IMR-90 (cell line): ENCODE measurements around the gene NT5DC1. TPM values are rescaled to one million over a fixed set of nuclear protein-coding genes. Genes with fewer than 3 reads are reported as not detected.

ENCODE experiments used
- ATAC-seq: fragments of 200-7000 bp; cut with Tn5 transposase; 2 replicates; pipeline ENCODE4 v1.9.1; 2020; ENCODE audit warnings: low read depth, mild to moderate bottlenecking, moderate library complexity
- BruUV-seq: library from RNA; stranded (reverse); fragments of 400-500 nt; replicated peaks from 2 replicates; lab custom pipeline; 2021; lab: Mats Ljungman, UMichigan
- CTCF ChIA-PET: fragments of 300-600 bp; formaldehyde crosslinking; extraction: SDS; loops from one replicate; lab custom pipeline; 2021; ENCODE audit warnings: antibody characterized with exemption; lab: Yijun Ruan, JAX
- POLR2A ChIA-PET: fragments of 300-600 bp; sonication (Branson Sonifier 250); formaldehyde crosslinking; loops from one replicate; lab custom pipeline; 2022; ENCODE audit warnings: antibody characterized with exemption; ENCODE audit not compliant: unreplicated experiment; lab: Charles Lee
- DNase-seq: peaks from one replicate; pipeline ENCODE4 v3.0.0; 2013
- H2AFZ ChIP-seq: replicated peaks from 2 replicates; pipeline ENCODE3; 2013; ENCODE audit warnings: low read length, mild to moderate bottlenecking; ENCODE audit not compliant: poor library complexity
- H2AK5ac ChIP-seq: 2 replicates; pipeline ENCODE4 v1.6.1; 2013; ENCODE audit warnings: low read depth, low read length, inconsistent platforms
- H2AK9ac ChIP-seq: replicated peaks from 2 replicates; pipeline ENCODE3; 2013; ENCODE audit warnings: mild to moderate bottlenecking, low read depth, low read length, moderate library complexity; ENCODE audit not compliant: poor library complexity
- H2BK120ac ChIP-seq: 2 replicates; pipeline ENCODE4 v1.6.1; 2013; ENCODE audit warnings: low read depth, low read length, inconsistent platforms
- H2BK15ac ChIP-seq: 3 replicates; pipeline ENCODE4 v1.6.1; 2013; ENCODE audit warnings: low read depth, low read length, inconsistent platforms
- H2BK20ac ChIP-seq: 2 replicates; pipeline ENCODE4 v1.6.1; 2013; ENCODE audit warnings: low read depth, mild to moderate bottlenecking, inconsistent platforms, low read length, moderate library complexity
- H2BK5ac ChIP-seq: 2 replicates; pipeline ENCODE4 v1.6.1; 2013; ENCODE audit warnings: mild to moderate bottlenecking, low read depth, low read length, inconsistent platforms; ENCODE audit not compliant: poor library complexity, severe bottlenecking
- H3K14ac ChIP-seq: replicated peaks from 2 replicates; pipeline ENCODE4 v1.6.1; 2013; ENCODE audit warnings: low read depth, low read length, inconsistent platforms
- H3K18ac ChIP-seq: 2 replicates; pipeline ENCODE4 v1.6.1; 2013; ENCODE audit warnings: low read depth, low read length, control low read depth
- H3K23ac ChIP-seq: 2 replicates; pipeline ENCODE4 v1.6.1; 2013; ENCODE audit warnings: low read depth, low read length, inconsistent platforms
- H3K27ac ChIP-seq: 2 replicates; pipeline ENCODE4 v1.5.1; 2013; ENCODE audit warnings: mild to moderate bottlenecking, control low read depth, low read length; ENCODE audit not compliant: insufficient read depth
- H3K27me3 ChIP-seq: 2 replicates; pipeline ENCODE4 v1.6.1; 2013; ENCODE audit warnings: low read length; ENCODE audit not compliant: control insufficient read depth, insufficient read depth
- H3K36me3 ChIP-seq: 2 replicates; pipeline ENCODE4 v1.6.1; 2013; ENCODE audit warnings: low read length, mixed read lengths; ENCODE audit not compliant: control insufficient read depth, insufficient read depth
- H3K4ac ChIP-seq: 2 replicates; pipeline ENCODE4 v1.6.1; 2013; ENCODE audit warnings: low read depth, low read length, inconsistent platforms
- H3K4me1 ChIP-seq: 2 replicates; pipeline ENCODE4 v1.6.1; 2013; ENCODE audit warnings: low read length, mixed read lengths; ENCODE audit not compliant: control insufficient read depth, insufficient read depth
- H3K4me2 ChIP-seq: 2 replicates; pipeline ENCODE4 v1.6.1; 2013; ENCODE audit warnings: low read depth, mild to moderate bottlenecking, control low read depth, low read length, moderate library complexity
- H3K4me3 ChIP-seq: 2 replicates; pipeline ENCODE4 v1.5.1; 2013; ENCODE audit warnings: low read depth, mild to moderate bottlenecking, control low read depth, low read length, moderate library complexity; ENCODE audit not compliant: insufficient read depth
- H3K56ac ChIP-seq: 2 replicates; pipeline ENCODE4 v1.6.1; 2013; ENCODE audit warnings: low read length, inconsistent platforms; ENCODE audit not compliant: insufficient read depth; ENCODE audit errors: extremely low read depth
- H3K79me1 ChIP-seq, 2 experiments: 2 replicates each; pipeline ENCODE4 v1.6.1; 2013; ENCODE audit warnings: low read length in 2 of 2, inconsistent platforms in 1 of 2, low read depth in 1 of 2
- H3K9ac ChIP-seq: 2 replicates; pipeline ENCODE4 v1.6.1; 2013; ENCODE audit warnings: low read depth, low read length, control low read depth
- H3K9me1 ChIP-seq: 2 replicates; pipeline ENCODE4 v1.6.1; 2013; ENCODE audit warnings: low read length, inconsistent platforms; ENCODE audit not compliant: insufficient read depth
- H3K9me3 ChIP-seq: 2 replicates; pipeline ENCODE4 v1.6.1; 2013; ENCODE audit warnings: low read length; ENCODE audit not compliant: control insufficient read depth, insufficient read depth
- H4K20me1 ChIP-seq: 2 replicates; pipeline ENCODE4 v1.6.1; 2013; ENCODE audit warnings: low read length, inconsistent platforms; ENCODE audit not compliant: insufficient read depth
- H4K5ac ChIP-seq: 2 replicates; pipeline ENCODE4 v1.6.1; 2013; ENCODE audit warnings: mild to moderate bottlenecking, low read depth, low read length, control low read depth
- H4K8ac ChIP-seq, 2 experiments: 2 replicates each; pipeline ENCODE4 v1.6.1; 2013; ENCODE audit warnings: low read depth in 2 of 2, low read length in 2 of 2, control low read depth in 1 of 2, inconsistent platforms in 1 of 2
- H4K91ac ChIP-seq: 2 replicates; pipeline ENCODE4 v1.6.1; 2013; ENCODE audit warnings: low read depth, low read length, inconsistent platforms; ENCODE audit not compliant: insufficient read depth
- BHLHE40 ChIP-seq: fragments of 150-350 bp; IDR thresholded peaks from 2 replicates; pipeline ENCODE4 v1.6.1; 2016; ENCODE audit warnings: mild to moderate bottlenecking, low read depth, low read length
- CEBPB ChIP-seq: IDR thresholded peaks from 2 replicates; pipeline ENCODE4 v1.6.1; 2012; ENCODE audit warnings: low read depth, low read length, improper control_type of control experiment
- FOS ChIP-seq: fragments of 150-350 bp; IDR thresholded peaks from 2 replicates; pipeline ENCODE4 v1.6.1; 2016; ENCODE audit warnings: low read depth, low read length
- MAZ ChIP-seq: IDR thresholded peaks from 2 replicates; pipeline ENCODE4 v1.6.1; 2012; ENCODE audit warnings: low read depth, mild to moderate bottlenecking, low read length, improper control_type of control experiment, moderate library complexity, borderline replicate concordance
- RAD21 ChIP-seq: IDR thresholded peaks from 2 replicates; pipeline ENCODE4 v1.6.1; 2012; ENCODE audit warnings: low read length, improper control_type of control experiment
- RFX5 ChIP-seq: IDR thresholded peaks from 2 replicates; pipeline ENCODE4 v1.8.0; 2012; ENCODE audit warnings: low read depth, mild to moderate bottlenecking, low read length, moderate library complexity
- WGBS, 2 experiments: methylation state at CpG; one replicate each; pipeline versions ENCODE4 v1.1.5 to v1.1.7; 2013; ENCODE audit warnings: missing lambda C conversion rate in 2 of 2; ENCODE audit not compliant: insufficient read length in 1 of 2; ENCODE audit errors: extremely low coverage in 2 of 2; 5-methylcytosine and 5-hydroxymethylcytosine counted together
- dilution Hi-C: fragments of 300-500 bp; cut with HindIII; formaldehyde crosslinking; loops from one replicate; pipeline ENCODE4 v1.14.3; 2018; ENCODE audit warnings: low sequenced_read_pairs; ENCODE audit not compliant: unreplicated experiment
- in situ Hi-C: fragments of 300-500 bp; cut with MboI; formaldehyde crosslinking; loops from 3 replicates; pipeline ENCODE4 v1.14.3; 2019; ENCODE audit warnings: low sequenced_read_pairs, inconsistent platforms, mixed read lengths
- intact Hi-C: fragments of 100-400 bp; cut with micrococcal nuclease; formaldehyde crosslinking; loops from 2 replicates; pipeline ENCODE4 v1.10.0; 2022
- polyA plus RNA-seq, 3 experiments: library from polyadenylated mRNA; depleted of rRNA; stranded (reverse); fragments of >200 nt; gene quantifications; 2 replicates each; pipeline ENCODE4 v1.2.3, GENCODE V29; 2012; ENCODE audit warnings: low replicate concordance in 1 of 3
- total RNA-seq: library from RNA; depleted of rRNA; stranded (reverse); fragments of >200 nt; gene quantifications from 2 replicates; pipeline ENCODE4 v1.2.3, GENCODE V29; 2012
- TF ChIP-seq, protein P1 (sequence below): conservative IDR thresholded peaks from 2 replicates; pipeline ENCODE4 v1.5.1; 2012; ENCODE audit warnings: mild to moderate bottlenecking, low read depth, low read length, improper control_type of control experiment
- TF ChIP-seq, protein P2 (sequence below): fragments of 150-350 bp; IDR thresholded peaks from 2 replicates; pipeline ENCODE4 v1.6.1; 2017; ENCODE audit warnings: mild to moderate bottlenecking, antibody characterized with exemption, low read length, low read depth

The NT5DC1 gene
- total and polyA plus RNA-seq, 2 of the 4 experiments (the other 2 are of a cell fraction) = 11.7 to 16.8 TPM

DNA sequence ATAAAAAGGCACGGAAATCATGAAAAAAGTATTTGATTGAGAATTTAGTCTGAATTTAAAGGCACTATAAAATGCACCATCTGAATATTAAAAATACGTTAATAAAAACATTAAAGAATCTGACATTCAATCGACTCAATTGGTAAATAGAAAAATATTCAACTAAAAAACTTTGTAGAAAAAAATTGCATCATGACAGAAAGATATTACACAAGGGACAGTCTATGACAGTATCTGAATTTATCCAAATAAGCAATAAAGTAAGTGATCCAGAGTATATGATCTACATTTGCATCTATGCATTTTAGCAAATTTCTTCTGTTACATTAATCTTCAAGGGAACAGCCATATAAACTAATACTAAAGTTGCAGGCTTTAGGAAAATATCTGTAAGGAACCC, 49.4 kb upstream of the NT5DC1 start:
- CTCF ChIA-PET = no interaction called here
- no peak overlapping the region for H3K14ac ChIP-seq
- dilution Hi-C loops = no loop called here
- WGBS, 2 experiments = no CpG with 5 or more reads among the region's 3 CpGs
- no peak overlapping the region for H3K4ac ChIP-seq
- H2AK9ac ChIP-seq = no peak overlapping the region
- no peak overlapping the region for H3K56ac ChIP-seq
- TF ChIP-seq, protein P1, sequence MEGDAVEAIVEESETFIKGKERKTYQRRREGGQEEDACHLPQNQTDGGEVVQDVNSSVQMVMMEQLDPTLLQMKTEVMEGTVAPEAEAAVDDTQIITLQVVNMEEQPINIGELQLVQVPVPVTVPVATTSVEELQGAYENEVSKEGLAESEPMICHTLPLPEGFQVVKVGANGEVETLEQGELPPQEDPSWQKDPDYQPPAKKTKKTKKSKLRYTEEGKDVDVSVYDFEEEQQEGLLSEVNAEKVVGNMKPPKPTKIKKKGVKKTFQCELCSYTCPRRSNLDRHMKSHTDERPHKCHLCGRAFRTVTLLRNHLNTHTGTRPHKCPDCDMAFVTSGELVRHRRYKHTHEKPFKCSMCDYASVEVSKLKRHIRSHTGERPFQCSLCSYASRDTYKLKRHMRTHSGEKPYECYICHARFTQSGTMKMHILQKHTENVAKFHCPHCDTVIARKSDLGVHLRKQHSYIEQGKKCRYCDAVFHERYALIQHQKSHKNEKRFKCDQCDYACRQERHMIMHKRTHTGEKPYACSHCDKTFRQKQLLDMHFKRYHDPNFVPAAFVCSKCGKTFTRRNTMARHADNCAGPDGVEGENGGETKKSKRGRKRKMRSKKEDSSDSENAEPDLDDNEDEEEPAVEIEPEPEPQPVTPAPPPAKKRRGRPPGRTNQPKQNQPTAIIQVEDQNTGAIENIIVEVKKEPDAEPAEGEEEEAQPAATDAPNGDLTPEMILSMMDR = no peak
- TF ChIP-seq BHLHE40 = no peak
- TF ChIP-seq RFX5 = no peak
- 0 out of 2 replicates have a peak, but pooled peaks have one; percentile 20 for TF ChIP-seq CEBPB
- no peak for TF ChIP-seq MAZ
- TF ChIP-seq, protein P2, sequence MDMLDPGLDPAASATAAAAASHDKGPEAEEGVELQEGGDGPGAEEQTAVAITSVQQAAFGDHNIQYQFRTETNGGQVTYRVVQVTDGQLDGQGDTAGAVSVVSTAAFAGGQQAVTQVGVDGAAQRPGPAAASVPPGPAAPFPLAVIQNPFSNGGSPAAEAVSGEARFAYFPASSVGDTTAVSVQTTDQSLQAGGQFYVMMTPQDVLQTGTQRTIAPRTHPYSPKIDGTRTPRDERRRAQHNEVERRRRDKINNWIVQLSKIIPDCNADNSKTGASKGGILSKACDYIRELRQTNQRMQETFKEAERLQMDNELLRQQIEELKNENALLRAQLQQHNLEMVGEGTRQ = no peak
- TF ChIP-seq RAD21 = no peak
- TF ChIP-seq FOS = no peak
- H4K8ac ChIP-seq = no peak overlapping the region
- intact Hi-C loops = no loop called here
- no peak overlapping the region for H4K5ac ChIP-seq
- DNase-seq (no peak), ATAC-seq (no peak)
- H3K4me1 ChIP-seq = no peaks in the 10 kb centered on the region; the same call in 1 of the 2 replicates
- in situ Hi-C loops = no loop called here
- H2AFZ ChIP-seq = no peak overlapping the region
- H2AK5ac ChIP-seq = no peak overlapping the region
- H3K79me1 ChIP-seq = no peaks in the 10 kb centered on the region
- H3K9me1 ChIP-seq = no peaks in the 10 kb centered on the region
- POLR2A ChIA-PET = no interaction called here
- H4K91ac ChIP-seq = no peak overlapping the region
- H3K27ac ChIP-seq = no peak overlapping the region
- no TSS peak for BruUV-seq
- no peak overlapping the region for H3K9ac ChIP-seq
- H3K9me3 ChIP-seq = no peaks in the 10 kb centered on the region
- no peaks in the 10 kb centered on the region for H3K27me3 ChIP-seq
- no peak overlapping the region for H2BK120ac ChIP-seq
- no peak overlapping the region for H3K23ac ChIP-seq
- no peak overlapping the region for H3K4me2 ChIP-seq
- H2BK5ac ChIP-seq = no peak overlapping the region
- no peak overlapping the region for H3K4me3 ChIP-seq
- no peaks in the 10 kb centered on the region for H4K20me1 ChIP-seq
- H2BK15ac ChIP-seq = no peak overlapping the region
- no peaks in the 10 kb centered on the region for H3K36me3 ChIP-seq
- H2BK20ac ChIP-seq = no peak overlapping the region
- no peak overlapping the region for H3K18ac ChIP-seq
